Esophagus squamous epithelium (tissue), 5 donors: ENCODE data around the gene HAUS7. TPM values are rescaled to one million over a fixed set of nuclear protein-coding genes. Genes with fewer than 3 reads are reported as not detected.

Experiments
- DNase-seq: peaks from one replicate; lab custom pipeline; 2025; lab: John Stamatoyannopoulos, UW
- H3K27ac ChIP-seq, 4 donors: fragments of 200-600 bp; sonication (generic); one replicate each; pipeline ENCODE4 v1.5.1; 2016 to 2019; ENCODE audit warnings: mild to moderate bottlenecking in 1 of 4
- H3K27me3 ChIP-seq, 4 donors: fragments of 200-600 bp; sonication (generic); 1 replicate in 3 of 4; 2 replicates in 1 of 4; pipeline versions ENCODE4 v1.5.1 to v1.6.0; 2017 to 2021; ENCODE audit warnings: antibody characterized with exemption in 1 of 4
- H3K36me3 ChIP-seq, 3 donors: fragments of 200-600 bp; sonication (generic); one replicate each; pipeline ENCODE4 v1.5.1; 2016 to 2019
- H3K4me1 ChIP-seq, 3 donors: fragments of 200-600 bp; sonication (generic); one replicate each; pipeline ENCODE4 v1.5.1; 2017 to 2019
- H3K4me3 ChIP-seq, 4 donors: fragments of 200-600 bp; sonication (generic); 1 replicate in 3 of 4; 2 replicates in 1 of 4; pipeline ENCODE4 v1.5.1; 2016 to 2019; ENCODE audit warnings: mild to moderate bottlenecking in 2 of 4, moderate library complexity in 1 of 4
- H3K9me3 ChIP-seq, 3 donors: fragments of 200-600 bp; sonication (generic); one replicate each; pipeline ENCODE4 v1.5.1; 2016 to 2019
- CTCF ChIP-seq, 6 experiments: fragments of 450-650 bp in 4 of 6; fragments of 200-600 bp in 2 of 6; sonication (generic) in 2 of 6; IDR thresholded peaks; one replicate each; pipeline ENCODE4 v1.5.1; 2016 to 2019; ENCODE audit warnings: antibody characterized with exemption in 6 of 6, mild to moderate bottlenecking in 4 of 6, moderate library complexity in 4 of 6
- POLR2A ChIP-seq, 4 donors: fragments of 450-650 bp; IDR thresholded peaks; one replicate each; pipeline ENCODE4 v1.6.1; 2017; ENCODE audit warnings: antibody characterized with exemption in 4 of 4, mild to moderate bottlenecking in 4 of 4, moderate library complexity in 3 of 4
- whole genome bisulfite sequencing, 2 donors: methylation state at CpG; one replicate each; pipeline ENCODE4 v1.1.5; 2018; 5-methylcytosine and 5-hydroxymethylcytosine counted together
- intact Hi-C: fragments of 100-400 bp; cut with DNase I; formaldehyde crosslinking; loops from one replicate; pipeline ENCODE4 v1.15.0; 2022
- total RNA-seq, 4 donors: library from RNA; depleted of rRNA; stranded (reverse); fragments of >200 nt; gene quantifications; one replicate each; pipeline ENCODE4 v1.1.0, GENCODE V29; 2016
- donor health status: DM: yes; HTN: yes; CAD: no.

Gene HAUS7
- total RNA-seq, 4 donors from 2014 or later: 8.8 to 21.0 (median 12.1) TPM

GRCh38 chrX:153469811-153470410 lies 465 bp downstream of the HAUS7 start:
- Histone ChIP-seq H3K27me3 (no peaks in the 10 kb centered on the region), H3K9me3 (no peaks in the 10 kb centered on the region), H3K4me1 (peaks cover 2 to 46% (median 11%) of the 10 kb centered on the region in 3 donors), H3K4me3 (peak overlapping the region; percentile 52 to 75 (median 60)), H3K27ac (peak overlapping the region; percentile 60 to 87 (median 73)), H3K36me3 (peaks cover 0 to under 1% (median 0%) of the 10 kb centered on the region in 3 donors)
- intact Hi-C loops: loop anchor here (5.0 kb wide), 1 partner anchor 37 kb away; no protein-coding TSS in a partner anchor
- 36% methylated on average over 3 of the region's 32 CpGs; no CpG with 5 or more reads in 1 of the 2 donors for WGBS, 2 donors
- TF ChIP-seq POLR2A (IDR thresholded peaks at IDR 0.05) (no peak), CTCF (IDR thresholded peaks at IDR 0.05) (peak in 1 of 6 experiments; percentile 37)
- DNase-seq: no peak

- WGBS, 2 donors: 85 to 100% methylated on average over 1 to 4 of the region's 12 CpGs
- Histone ChIP-seq H3K4me3 (no peak overlapping the region), H3K27ac (no peak overlapping the region), H3K27me3 (no peaks in the 10 kb centered on the region), H3K9me3 (no peaks in the 10 kb centered on the region), H3K4me1 (peaks cover 0 to 43% (median 10%) of the 10 kb centered on the region in 3 donors), H3K36me3 (peaks cover 0 to 10% (median 0%) of the 10 kb centered on the region in 3 donors)
- intact Hi-C loops: no loop called here
- TF ChIP-seq CTCF (IDR thresholded peaks at IDR 0.05) (no peak), POLR2A (IDR thresholded peaks at IDR 0.05) (no peak)
- no peak for DNase-seq
These were observed 2.3 kb downstream of the HAUS7 start for GRCh38 chrX:153468008-153468580.

- 80% methylated on average over 12 of the region's 19 CpGs; no CpG with 5 or more reads in 1 of the 2 donors for WGBS, 2 donors
- intact Hi-C loops: no loop called here
- Histone ChIP-seq H3K9me3 (no peaks in the 10 kb centered on the region), H3K4me1 (peaks cover 0 to 40% (median 10%) of the 10 kb centered on the region in 3 donors), H3K27ac (no peak overlapping the region), H3K4me3 (no peak overlapping the region), H3K27me3 (no peaks in the 10 kb centered on the region), H3K36me3 (peaks cover 0 to 20% (median 0%) of the 10 kb centered on the region in 3 donors)
- TF ChIP-seq POLR2A (IDR thresholded peaks at IDR 0.05): no peak
- no peak for TF ChIP-seq CTCF (IDR thresholded peaks at IDR 0.05)
- no peak for DNase-seq
These were observed 4.5 kb downstream of the HAUS7 start for GRCh38 chrX:153465691-153466380.

GRCh38 chrX:153464116-153464515 lies 6.3 kb downstream of the HAUS7 start:
- peaks cover 0 to 20% (median 0%) of the 10 kb centered on the region in 3 donors for H3K36me3 ChIP-seq
- WGBS, 2 donors: 90% methylated on average over 2 of the region's 5 CpGs; no CpG with 5 or more reads in 1 of the 2 donors
- no peak for DNase-seq
- no peak for TF ChIP-seq POLR2A (IDR thresholded peaks at IDR 0.05)
- TF ChIP-seq CTCF (IDR thresholded peaks at IDR 0.05): no peak
- intact Hi-C loops: no loop called here
- H3K4me1 ChIP-seq: peaks cover 0 to 29% (median 3%) of the 10 kb centered on the region in 3 donors
- H3K4me3 ChIP-seq: no peak overlapping the region
- H3K27ac ChIP-seq: no peak overlapping the region
- H3K9me3 ChIP-seq: no peaks in the 10 kb centered on the region
- no peaks in the 10 kb centered on the region for H3K27me3 ChIP-seq
